Measurements from ENCODE around the gene ZNHIT2.

The ZNHIT2 gene

DNA sequence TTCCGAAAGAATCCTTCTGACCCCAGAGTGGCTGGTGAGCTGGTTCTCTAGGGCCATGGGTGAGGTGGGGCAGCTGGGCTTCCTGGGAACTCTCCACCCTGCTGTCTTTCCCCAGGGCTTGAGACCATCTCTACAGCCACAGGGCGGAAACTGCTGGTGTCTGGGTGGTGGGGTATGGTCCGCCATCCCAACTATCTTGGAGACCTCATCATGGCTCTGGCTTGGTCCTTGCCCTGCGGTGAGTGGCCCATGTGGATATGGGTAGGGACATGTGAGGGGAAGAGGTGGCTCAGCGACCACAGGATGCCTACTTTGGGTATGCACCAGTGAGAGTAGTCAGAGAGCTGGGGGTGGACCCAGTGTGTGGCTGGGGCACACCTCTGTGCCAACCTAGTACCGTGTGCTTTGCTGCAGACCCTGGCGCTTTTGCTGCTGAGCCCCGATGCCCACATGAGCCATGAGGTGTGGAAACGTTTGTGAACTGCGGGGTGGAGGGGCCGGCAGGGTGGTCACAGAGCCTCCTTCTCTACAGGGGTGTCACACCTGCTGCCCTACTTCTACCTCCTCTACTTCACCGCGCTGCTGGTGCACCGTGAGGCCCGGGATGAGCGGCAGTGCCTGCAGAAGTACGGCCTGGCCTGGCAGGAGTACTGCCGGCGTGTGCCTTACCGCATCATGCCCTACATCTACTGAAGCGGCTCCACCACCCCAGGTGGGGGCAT, 2.0 kb downstream of the ZNHIT2 start:
- no peaks in the 10 kb centered on the region for H3K27me3 Mint-ChIP-seq
- DNase-seq, result no peak

DNA sequence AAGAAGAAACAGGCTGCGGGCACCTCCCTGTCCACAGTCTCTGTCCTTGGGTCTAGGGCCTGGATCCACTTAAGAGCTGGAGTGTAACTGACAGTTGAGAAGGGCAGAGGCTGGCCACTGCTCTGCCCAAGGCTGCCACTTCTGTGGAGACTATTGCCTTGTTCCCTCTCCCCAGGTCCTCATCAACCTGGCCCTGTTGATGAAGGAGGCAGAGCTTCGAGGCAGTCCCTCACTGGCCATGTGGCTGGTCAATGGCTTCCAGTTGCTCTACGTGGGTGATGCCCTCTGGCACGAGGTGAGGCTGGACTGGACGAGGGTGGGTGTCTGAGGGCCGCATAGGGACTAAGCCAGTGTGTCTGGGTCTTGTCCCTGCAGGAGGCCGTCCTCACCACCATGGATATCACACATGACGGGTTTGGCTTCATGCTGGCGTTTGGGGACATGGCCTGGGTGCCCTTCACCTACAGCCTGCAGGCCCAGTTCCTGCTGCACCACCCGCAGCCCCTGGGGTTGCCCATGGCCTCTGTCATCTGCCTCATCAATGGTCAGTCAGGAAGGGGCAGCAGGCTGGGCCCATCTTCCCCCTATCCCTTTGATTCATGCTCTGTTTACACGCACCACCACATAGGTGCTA, 2.8 kb downstream of the ZNHIT2 start:
- H3K4me3 Mint-ChIP-seq, result no peak overlapping the region
- H3K4me1 Mint-ChIP-seq, result peaks cover 85% of the 10 kb centered on the region
- H3K27me3 Mint-ChIP-seq, result no peaks in the 10 kb centered on the region
- H3K27ac Mint-ChIP-seq, result peak overlapping the region in 1 of 2 donors; percentile 64
- DNase-seq, result no peak
- no peak for ATAC-seq
- no peaks in the 10 kb centered on the region for H3K9me3 Mint-ChIP-seq

More for the DNA sequence above, 2.0 kb downstream of the ZNHIT2 start:
- ATAC-seq, result no peak
- peak overlapping the region in 1 of 2 donors; percentile 63 for H3K27ac Mint-ChIP-seq
- peaks cover 85% of the 10 kb centered on the region for H3K4me1 Mint-ChIP-seq
- no peaks in the 10 kb centered on the region for H3K9me3 Mint-ChIP-seq
- H3K4me3 Mint-ChIP-seq, result peak overlapping the region; percentile 92 to 95

- Mint-ChIP-seq H3K27ac (peak overlapping the region; percentile 64 to 69), H3K9me3 (no peaks in the 10 kb centered on the region), H3K4me3 (peak overlapping the region; percentile 94 to 97), H3K27me3 (no peaks in the 10 kb centered on the region), H3K4me1 (peaks cover 79% of the 10 kb centered on the region)
- DNase-seq, result no peak
- no peak for ATAC-seq
Observed at GRCh38 chr11:65113839-65114238, 3.7 kb downstream of the ZNHIT2 start.

DNA sequence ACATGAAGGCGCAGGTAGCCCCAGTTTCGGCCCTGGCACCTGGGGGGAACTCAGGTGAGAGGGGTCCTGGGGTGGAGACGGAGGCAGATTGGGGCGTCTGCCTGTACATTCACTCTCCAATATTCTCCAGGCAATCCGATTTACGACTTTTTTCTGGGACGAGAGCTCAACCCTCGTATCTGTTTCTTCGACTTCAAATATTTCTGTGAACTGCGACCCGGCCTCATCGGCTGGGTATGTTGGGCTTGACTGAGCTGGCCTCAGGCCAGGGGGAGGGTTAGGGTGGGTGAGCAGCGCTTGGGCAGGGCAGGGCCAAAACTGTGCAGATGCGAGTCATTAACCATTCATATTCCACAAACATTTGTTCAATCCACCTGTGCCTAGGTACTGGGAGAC, 4.1 kb downstream of the ZNHIT2 start:
- ATAC-seq (no peak), DNase-seq (no peak)
- peaks cover 74% of the 10 kb centered on the region for H3K4me1 Mint-ChIP-seq
- H3K4me3 Mint-ChIP-seq, result peak overlapping the region; percentile 94 to 97
- no peaks in the 10 kb centered on the region for H3K27me3 Mint-ChIP-seq
- peak overlapping the region; percentile 95 to 96 for H3K27ac Mint-ChIP-seq
- no peaks in the 10 kb centered on the region for H3K9me3 Mint-ChIP-seq

DNA sequence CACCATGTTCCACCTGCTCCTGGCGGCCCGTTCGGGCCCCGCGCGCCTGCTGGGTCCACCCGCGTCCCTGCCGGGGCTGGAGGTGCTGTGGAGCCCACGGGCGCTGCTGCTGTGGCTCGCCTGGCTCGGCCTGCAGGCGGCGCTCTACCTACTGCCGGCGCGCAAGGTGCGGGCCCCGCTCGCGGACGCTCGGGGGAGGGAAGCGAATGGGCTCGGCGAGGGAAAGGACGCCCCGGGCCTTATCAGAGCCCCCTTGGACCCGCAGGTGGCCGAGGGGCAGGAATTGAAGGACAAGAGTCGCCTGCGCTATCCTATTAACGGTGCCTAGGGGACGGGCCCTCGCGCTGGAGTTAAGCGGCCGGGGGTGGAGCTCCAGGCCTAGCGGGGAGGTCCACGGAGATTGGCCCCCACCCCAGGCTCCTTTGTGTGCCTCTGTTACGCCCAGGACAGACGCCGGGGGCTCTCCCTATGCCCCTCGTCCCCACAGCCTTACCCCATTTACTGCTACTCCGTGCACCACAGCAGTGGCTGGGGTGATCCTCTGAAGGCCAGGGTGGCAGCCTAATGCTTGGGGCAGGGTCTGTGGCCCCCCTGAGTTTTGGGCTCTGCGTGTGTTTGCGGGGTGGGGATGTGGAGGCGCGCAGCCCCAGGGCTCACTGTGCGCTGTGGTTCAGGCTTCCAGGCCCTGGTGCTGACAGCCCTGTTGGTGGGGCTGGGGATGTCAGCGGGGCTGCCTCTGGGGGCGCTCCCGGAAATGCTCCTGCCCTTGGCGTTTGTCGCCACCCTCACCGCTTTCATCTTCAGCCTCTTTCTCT, 4.7 kb downstream of the ZNHIT2 start:
- DNase-seq, result peak; percentile 80 to 81

GRCh38 chr11:65111744-65112545, 5.6 kb downstream of the ZNHIT2 start, which contains the start of gene TM7SF2:
Gene TM7SF2 (plus strand): TSS chr11:65111872. CDS start chr11:65112016, 144 bp downstream.
- H3K27ac Mint-ChIP-seq, result peak within 1 kb of the TSS; percentile 95 to 98
- peak; percentile 79 for ATAC-seq
- peaks cover 66% of the 10 kb centered on the region for H3K4me1 Mint-ChIP-seq
- DNase-seq, result peak; percentile 90 to 93
- H3K27me3 Mint-ChIP-seq, result no peaks in the 10 kb centered on the region
- H3K9me3 Mint-ChIP-seq, result no peaks in the 10 kb centered on the region
- H3K4me3 Mint-ChIP-seq, result peak within 1 kb of the TSS; percentile 94 to 97

More for the DNA sequence above, 4.7 kb downstream of the ZNHIT2 start:
- Mint-ChIP-seq H3K9me3 (no peaks in the 10 kb centered on the region), H3K4me3 (peak overlapping the region; percentile 94 to 97), H3K27ac (peak overlapping the region; percentile 95 to 96), H3K4me1 (peaks cover 68% of the 10 kb centered on the region), H3K27me3 (no peaks in the 10 kb centered on the region)
- ATAC-seq, result peak; percentile 66

DNA sequence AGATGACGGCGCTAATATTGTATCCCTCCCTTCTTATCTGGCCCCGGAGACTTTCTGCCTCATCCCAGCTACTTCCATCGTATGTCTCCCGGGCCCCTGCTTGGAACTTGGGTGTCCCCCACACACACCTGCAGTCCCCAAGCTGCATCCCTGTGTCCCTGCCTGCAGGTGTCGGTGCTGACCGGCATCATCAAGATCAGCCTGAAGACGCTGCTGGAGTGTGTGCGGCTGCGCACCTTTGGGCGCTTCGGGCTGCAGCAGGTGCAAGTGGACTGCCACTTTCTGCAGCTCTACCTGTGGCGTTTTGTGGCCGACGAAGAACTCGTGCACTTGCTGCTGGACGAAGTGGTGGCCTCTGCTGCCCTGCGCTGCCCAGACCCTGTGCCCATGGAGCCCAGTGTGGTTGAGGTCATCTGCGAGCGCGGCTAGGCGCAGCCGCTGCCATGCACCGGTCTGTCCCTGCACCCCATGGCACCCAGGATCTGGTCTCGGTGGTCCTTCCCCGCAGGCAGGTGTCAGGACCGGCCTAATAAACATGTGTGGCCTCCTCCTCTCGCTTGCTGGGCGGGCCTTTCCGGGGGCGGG, 6.2 kb downstream of the ZNHIT2 start:
- Mint-ChIP-seq H3K4me3 (peak overlapping the region; percentile 94 to 97), H3K9me3 (no peaks in the 10 kb centered on the region), H3K27ac (peak overlapping the region; percentile 89 to 98), H3K27me3 (no peaks in the 10 kb centered on the region), H3K4me1 (peaks cover 60% of the 10 kb centered on the region)
- no peak for ATAC-seq
- no peak for DNase-seq

DNA sequence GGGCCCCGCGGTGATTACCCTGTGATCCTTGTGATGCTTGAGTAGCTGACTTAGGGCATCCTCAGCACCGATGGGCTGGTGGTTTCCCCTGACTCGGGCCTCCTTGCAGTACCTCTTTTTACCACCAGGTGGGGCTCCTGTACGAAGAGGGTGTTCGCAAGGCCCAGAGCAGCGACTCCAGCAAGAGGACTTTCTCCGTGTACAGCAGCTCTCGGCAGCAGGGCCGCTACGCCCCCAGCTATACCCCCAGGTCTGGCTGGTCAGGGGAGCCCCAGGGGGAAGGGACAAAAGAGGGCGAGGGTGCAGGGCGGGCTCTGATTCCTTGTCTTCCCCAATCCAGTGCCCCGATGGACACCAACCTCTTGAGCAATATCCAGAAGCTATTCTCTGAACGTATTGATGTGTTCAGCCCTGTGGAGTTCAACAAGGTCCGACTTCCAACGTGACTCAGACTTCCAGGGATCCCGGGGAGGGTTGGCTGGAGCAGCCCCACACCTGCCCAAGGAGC, 7.1 kb downstream of the ZNHIT2 start:
- Mint-ChIP-seq H3K4me3 (peak overlapping the region in 1 of 2 donors; percentile 44), H3K9me3 (no peaks in the 10 kb centered on the region), H3K27ac (peak overlapping the region; percentile 25 to 63), H3K4me1 (peaks cover 60% of the 10 kb centered on the region), H3K27me3 (no peaks in the 10 kb centered on the region)
- DNase-seq (peak; percentile 93 to 96), ATAC-seq (peak; percentile 58)

GRCh38 chr11:65109231-65110198, 8.0 kb downstream of the ZNHIT2 start:
- Mint-ChIP-seq H3K4me3 (no peak overlapping the region), H3K27me3 (no peaks in the 10 kb centered on the region), H3K4me1 (peaks cover 64% of the 10 kb centered on the region), H3K9me3 (no peaks in the 10 kb centered on the region), H3K27ac (no peak overlapping the region)
- DNase-seq (no peak), ATAC-seq (no peak)

DNA sequence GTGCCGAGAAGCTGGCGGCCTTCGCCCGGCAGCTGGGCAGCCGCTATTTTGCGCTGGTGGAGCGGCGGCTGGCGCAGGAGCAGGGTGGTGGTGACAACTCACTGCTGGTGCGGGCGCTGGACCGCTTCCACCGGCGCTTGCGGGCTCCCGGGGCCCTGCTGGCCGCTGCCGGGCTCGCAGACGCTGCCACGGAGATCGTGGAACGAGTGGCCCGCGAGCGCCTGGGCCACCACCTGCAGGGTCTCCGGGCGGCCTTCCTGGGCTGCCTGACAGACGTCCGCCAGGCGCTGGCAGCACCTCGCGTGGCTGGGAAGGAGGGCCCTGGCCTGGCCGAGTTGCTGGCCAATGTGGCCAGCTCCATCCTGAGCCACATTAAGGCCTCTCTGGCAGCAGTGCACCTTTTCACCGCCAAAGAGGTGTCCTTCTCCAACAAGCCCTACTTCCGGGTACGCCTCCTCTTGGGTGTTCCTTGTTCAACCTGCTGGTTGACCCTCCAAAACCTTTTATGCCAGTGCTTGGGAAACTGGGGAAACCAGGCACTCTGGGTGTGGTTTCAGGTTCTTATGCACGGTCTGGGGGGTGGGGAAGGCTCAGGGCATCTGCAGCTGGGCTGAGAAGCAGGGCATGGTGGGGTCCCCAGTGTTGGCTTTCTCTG, 8.9 kb downstream of the ZNHIT2 start:
- H3K4me3 Mint-ChIP-seq, result no peak overlapping the region

DNA sequence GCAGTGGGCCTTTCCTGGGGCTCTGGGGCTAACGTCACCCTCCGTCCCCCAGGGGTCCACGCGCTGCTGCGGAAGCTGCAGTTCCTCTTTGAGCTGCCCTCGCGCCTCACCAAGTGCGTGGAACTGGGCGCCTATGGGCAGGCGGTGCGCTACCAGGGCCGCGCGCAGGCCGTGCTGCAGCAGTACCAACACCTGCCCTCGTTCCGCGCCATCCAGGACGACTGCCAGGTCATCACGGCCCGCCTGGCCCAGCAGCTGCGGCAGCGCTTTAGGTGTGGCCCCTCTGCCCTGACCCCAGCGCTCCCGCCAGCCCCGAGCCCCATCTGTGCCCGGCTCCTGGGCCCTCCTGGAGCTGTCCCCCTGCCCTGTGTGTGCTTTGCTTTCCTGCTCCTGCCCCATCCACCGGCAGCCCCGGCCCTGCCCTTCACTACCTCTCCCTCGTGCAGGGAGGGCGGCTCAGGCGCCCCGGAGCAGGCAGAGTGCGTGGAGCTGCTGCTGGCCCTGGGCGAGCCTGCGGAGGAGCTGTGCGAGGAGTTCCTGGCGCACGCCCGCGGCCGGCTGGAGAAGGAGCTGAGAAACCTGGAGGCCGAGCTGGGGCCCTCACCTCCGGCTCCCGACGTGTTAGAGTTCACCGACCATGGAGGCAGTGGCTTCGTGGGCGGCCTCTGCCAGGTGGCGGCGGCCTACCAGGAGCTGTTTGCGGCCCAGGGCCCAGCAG, 9.6 kb downstream of the ZNHIT2 start:
- Mint-ChIP-seq H3K4me1 (peaks cover 60% of the 10 kb centered on the region), H3K27ac (no peak overlapping the region), H3K27me3 (no peaks in the 10 kb centered on the region), H3K9me3 (no peaks in the 10 kb centered on the region), H3K4me3 (no peak overlapping the region)
- ATAC-seq (no peak), DNase-seq (no peak)

More for the DNA sequence above, 8.9 kb downstream of the ZNHIT2 start:
- Mint-ChIP-seq H3K4me1 (peaks cover 61% of the 10 kb centered on the region), H3K9me3 (no peaks in the 10 kb centered on the region), H3K27me3 (no peaks in the 10 kb centered on the region), H3K27ac (no peak overlapping the region)
- ATAC-seq (no peak), DNase-seq (no peak)

- Mint-ChIP-seq H3K4me3 (no peak overlapping the region), H3K27ac (no peak overlapping the region), H3K4me1 (peaks cover 56% of the 10 kb centered on the region), H3K9me3 (no peaks in the 10 kb centered on the region), H3K27me3 (no peaks in the 10 kb centered on the region)
- no peak for ATAC-seq
- DNase-seq, result no peak
Observed at GRCh38 chr11:65107078-65107477, 10.4 kb downstream of the ZNHIT2 start.

GRCh38 chr11:65104628-65105027, 12.9 kb downstream of the ZNHIT2 start:
- peak overlapping the region in 1 of 2 donors; percentile 71 for H3K27ac Mint-ChIP-seq
- no peaks in the 10 kb centered on the region for H3K27me3 Mint-ChIP-seq
- DNase-seq (no peak), ATAC-seq (no peak)
- H3K4me3 Mint-ChIP-seq, result no peak overlapping the region
- peaks cover 31% of the 10 kb centered on the region for H3K4me1 Mint-ChIP-seq
- no peaks in the 10 kb centered on the region for H3K9me3 Mint-ChIP-seq
